Purkinje cell (primary cell): ENCODE results near the gene BMAL2. TPM values are rescaled to one million over a fixed set of nuclear protein-coding genes. Genes with fewer than 3 reads are reported as not detected.

Experiments used
- polyA plus RNA-seq: library from polyadenylated mRNA; unstranded; fragments of >200 nt; fragmentation: Nextera tagmentation; gene quantifications from 2 replicates; pipeline ENCODE4 v1.2.1, GENCODE V29; 2014

BMAL2 gene, protein sequence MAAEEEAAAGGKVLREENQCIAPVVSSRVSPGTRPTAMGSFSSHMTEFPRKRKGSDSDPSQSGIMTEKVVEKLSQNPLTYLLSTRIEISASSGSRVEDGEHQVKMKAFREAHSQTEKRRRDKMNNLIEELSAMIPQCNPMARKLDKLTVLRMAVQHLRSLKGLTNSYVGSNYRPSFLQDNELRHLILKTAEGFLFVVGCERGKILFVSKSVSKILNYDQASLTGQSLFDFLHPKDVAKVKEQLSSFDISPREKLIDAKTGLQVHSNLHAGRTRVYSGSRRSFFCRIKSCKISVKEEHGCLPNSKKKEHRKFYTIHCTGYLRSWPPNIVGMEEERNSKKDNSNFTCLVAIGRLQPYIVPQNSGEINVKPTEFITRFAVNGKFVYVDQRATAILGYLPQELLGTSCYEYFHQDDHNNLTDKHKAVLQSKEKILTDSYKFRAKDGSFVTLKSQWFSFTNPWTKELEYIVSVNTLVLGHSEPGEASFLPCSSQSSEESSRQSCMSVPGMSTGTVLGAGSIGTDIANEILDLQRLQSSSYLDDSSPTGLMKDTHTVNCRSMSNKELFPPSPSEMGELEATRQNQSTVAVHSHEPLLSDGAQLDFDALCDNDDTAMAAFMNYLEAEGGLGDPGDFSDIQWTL
- polyA plus RNA-seq: 0.83 TPM in 1 of 2 replicates, not detected in the other

DNA sequence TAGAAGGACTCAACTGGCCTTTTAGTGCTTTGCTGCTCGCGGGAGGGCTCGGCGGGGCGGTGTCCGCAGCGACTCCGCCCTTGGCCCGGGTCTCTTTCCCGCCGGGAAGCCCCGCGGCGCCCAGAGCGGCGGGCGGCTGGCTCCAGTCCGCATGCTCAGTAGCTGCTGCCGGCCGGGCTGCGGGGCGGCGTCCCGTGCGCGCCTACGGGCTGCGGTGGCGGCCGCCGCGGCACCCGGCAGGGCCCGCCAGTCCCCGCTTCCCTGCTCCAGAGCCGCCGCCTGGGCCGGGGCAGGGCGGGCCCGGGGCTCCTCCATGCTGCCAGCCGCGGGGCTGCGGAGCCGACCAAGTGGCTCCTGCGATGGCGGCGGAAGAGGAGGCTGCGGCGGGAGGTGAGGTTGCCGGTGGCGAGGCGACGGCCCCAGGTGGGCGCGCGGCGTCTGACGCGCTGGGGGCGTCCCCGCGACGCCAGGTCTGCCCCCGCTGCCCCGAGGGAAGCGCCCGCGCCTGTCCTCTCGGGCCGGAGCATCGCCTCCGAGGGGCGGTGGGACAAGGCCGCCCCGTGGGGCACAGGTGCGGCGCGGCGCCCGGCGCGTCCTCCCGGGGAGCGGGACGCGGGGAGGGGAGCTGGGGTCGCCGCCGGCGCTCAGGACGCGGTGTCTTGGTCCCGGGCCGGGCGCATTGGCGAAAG, at the start of gene BMAL2:
BMAL2 (plus strand) TSS at position 123 of the 689 bp plus-strand sequence; CDS start at position 360, 237 bp downstream.

Other genes starting within 250 kb of the BMAL2 start
- gene STK38L, start 88.5 kb upstream of the BMAL2 start, polyA plus RNA-seq: 5.6 and 8.8 TPM in 2 replicates
- not detected in 2 replicates for gene SMCO2, start 113.9 kb downstream of the BMAL2 start, polyA plus RNA-seq
- gene PPFIBP1, start 191.4 kb downstream of the BMAL2 start, polyA plus RNA-seq: 0.10 and 9.7 TPM in 2 replicates